T-helper 2 cell (primary cell): ENCODE measurements around the gene DPP4.
A peak's percentile ranks its signal among the peaks of the same experiment; 100 is the strongest.

Experiments
- DNase-seq, 5 experiments: peaks; one replicate each; pipeline versions ENCODE4 v3.0.0 to v3.0.0-alpha.2; 2012 to 2022

DPP4 gene

GRCh38 chr2:162085090-162085891 lies 11.3 kb upstream of the DPP4 start:
- no peak for DNase-seq

- no peak for DNase-seq
Observed at GRCh38 chr2:162084536-162084935, 10.5 kb upstream of the DPP4 start.

- no peak for DNase-seq
Observed at GRCh38 chr2:162082681-162083080, 8.7 kb upstream of the DPP4 start.

DNA sequence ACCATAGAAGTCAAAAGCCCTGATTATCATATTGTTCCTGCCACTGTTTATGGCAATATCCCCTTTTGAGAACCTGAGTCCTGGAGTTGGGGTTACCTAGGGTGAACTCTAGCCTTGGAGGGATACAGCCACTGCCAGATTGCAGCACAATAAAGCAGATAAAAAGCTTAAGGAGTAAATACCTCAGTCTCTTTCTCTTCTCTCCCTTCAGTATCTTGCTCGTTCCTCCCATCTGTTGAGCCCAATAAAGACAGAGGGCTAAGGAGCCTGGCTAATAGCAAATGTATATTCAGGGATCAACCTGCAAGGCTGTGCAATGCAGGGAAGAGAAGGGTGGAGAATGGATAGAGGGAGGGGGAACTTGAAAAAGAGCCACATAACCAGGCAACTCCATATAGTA lies 8.0 kb upstream of the DPP4 start:
- no peak for DNase-seq

GRCh38 chr2:162079514-162079913 lies 5.5 kb upstream of the DPP4 start:
- DNase-seq, result no peak

DNA sequence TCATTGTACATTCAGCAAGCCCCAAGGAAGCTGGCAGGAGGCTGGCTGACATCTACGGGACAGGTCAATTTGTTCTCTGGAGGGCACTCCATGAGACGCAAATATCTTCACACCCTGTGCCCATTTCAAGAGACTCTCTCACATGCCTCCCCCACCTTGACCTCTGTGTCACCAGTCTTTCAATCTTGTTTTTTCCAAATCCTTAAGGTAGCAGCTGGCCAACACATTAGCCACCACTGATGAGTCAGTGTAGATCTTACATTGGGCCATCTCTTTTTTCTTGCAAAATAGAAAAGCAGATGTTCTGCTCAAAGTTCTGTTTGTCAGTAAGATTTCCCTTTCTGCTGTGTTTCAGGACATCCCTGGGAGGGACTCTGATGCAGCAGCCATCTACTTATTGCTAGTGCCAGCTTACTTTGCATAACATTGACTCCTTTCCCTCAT lies 1.7 kb upstream of the DPP4 start:
- no peak for DNase-seq

DNA sequence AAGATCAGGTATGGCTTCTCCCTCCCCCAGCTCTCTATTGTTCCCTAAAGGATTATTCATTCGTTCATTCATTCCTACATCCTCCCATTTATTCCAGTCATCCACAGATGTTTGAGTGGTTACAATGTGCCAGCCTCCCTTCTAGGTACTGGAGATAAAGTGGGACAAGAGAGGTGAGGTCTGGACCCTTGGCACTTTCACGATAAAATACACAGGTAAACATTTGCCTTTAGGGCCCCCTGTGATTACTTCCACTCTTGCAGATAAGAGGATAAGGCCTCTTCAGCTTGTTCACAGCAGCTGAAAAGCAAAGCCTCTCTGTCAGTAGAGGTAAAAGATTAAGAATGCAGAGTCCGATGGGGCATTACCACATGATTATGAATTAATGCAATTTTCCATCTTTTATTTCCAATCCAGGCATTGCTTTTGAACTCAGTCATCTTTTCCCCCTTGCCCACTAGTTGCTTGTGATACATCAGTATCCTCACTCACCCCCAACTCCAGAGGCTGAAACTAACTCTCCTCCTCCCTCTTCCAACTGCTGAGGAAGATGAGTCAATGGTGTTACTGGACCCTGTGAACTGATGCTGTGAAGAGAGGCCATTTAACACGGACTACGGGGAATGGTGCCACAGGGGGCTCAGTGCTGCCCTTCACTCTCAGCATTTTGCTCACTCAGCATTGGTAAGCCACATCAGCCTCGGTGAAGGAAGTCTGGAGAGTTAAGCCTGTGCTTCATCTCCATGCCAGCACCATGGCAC lies 1.1 kb upstream of the DPP4 start:
- DNase-seq, result no peak

GRCh38 chr2:162074632-162074895 lies 549 bp upstream of the DPP4 start:
- DNase-seq, result no peak

DNA sequence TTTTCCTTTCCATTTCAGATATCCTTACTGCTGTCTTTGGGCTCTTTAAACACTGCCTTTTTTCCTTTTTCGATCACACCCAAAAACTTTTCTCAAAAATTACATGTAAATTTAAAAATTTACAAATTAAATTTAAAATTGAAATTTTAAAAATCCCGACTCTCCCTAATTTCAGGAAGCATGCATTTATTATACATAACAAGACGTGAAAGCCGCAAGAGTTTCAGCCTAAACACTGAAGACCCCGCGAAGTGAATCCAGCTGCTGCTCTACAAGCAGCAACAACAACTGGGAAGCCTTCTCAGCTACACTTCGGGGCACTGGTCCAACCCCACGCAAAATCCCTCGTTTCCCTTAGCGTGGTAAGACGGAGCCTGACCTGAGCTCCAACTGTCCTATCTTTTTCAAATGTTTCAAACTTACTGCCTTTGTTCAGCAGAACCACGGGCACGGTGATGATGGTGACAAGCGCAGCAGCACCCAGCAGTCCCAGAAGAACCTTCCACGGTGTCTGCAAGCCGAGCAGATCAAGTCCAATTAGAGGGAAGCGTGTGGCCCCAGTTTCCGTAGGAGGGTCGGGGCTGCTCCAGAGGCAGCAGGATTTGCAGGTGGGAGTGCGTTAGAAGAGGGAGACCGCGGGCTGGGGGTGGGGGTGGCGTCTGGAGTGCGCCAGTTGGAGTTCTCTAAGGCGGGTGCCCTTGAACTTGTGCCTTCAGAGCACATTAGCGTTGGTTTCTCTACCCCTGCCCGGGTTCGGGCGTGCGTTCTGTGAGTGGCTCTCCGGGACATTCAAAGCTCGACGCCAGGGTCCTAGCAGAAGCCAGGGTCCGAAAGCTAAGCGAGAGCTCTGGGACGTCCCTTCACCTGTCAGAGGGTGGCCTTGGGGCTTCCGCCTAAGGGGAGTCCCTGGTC lies 783 bp downstream of the DPP4 start:
- peak in 2 of 5 experiments; percentile 6 to 54 for DNase-seq

- peak in 1 of 5 experiments; percentile 69 for DNase-seq
Observed at GRCh38 chr2:162072181-162072702, 1.8 kb downstream of the DPP4 start.

GRCh38 chr2:162071001-162071400 lies 3.0 kb downstream of the DPP4 start:
- DNase-seq, result no peak

GRCh38 chr2:162070228-162070936 lies 3.6 kb downstream of the DPP4 start:
- DNase-seq, result no peak

DNA sequence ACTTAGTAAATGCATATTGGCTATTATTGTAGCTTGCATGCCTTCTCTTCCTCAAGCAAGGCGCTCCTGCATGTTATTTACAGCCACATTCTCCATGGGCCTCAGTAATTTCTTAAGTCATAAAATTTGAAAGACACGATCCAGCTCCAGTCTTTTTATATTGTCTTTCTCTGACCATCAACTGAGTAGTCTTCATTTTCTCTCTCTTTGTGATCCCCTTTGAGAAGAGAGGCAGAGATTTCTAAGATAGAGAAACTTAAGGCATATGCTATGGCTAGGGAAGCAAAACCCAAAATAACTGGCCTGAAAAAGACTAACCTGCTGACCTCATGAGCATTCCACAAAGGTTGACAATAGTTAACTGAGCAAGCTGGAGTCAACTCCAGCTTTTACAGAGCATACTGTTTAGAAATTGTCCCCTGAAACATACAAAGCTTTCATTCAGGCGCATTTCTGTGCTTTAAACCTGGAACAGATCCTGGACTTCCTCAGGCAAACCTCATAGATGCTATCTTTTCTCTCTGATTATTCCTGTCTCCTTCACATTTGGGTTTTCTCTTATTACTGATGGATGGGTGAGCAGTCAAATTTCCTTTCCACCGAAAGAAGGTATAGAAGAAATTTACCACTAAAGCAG lies 4.6 kb downstream of the DPP4 start:
- no peak for DNase-seq

GRCh38 chr2:162067596-162067995 lies 6.4 kb downstream of the DPP4 start:
- no peak for DNase-seq

DNA sequence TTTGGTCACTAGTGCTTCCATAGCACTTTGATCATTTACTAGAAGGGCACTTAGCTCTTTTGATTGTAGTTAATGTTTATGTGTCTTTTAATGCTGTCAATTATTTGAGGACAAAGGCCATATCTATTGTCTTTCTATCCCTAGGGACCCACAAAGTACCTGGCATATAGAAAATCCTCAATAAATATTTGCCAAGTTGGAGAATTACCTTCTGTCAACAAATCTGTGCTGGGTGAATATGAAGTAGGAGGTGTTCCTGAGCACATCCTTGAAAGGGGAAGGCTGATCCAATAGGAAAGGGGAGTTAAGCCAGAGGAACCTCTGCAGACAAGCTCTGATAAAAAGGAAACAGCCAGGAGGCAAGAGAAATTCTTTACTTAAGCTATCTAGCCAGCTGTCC lies 8.2 kb downstream of the DPP4 start:
- no peak for DNase-seq

GRCh38 chr2:162063899-162064298 lies 10.1 kb downstream of the DPP4 start:
- DNase-seq, result no peak

DNA sequence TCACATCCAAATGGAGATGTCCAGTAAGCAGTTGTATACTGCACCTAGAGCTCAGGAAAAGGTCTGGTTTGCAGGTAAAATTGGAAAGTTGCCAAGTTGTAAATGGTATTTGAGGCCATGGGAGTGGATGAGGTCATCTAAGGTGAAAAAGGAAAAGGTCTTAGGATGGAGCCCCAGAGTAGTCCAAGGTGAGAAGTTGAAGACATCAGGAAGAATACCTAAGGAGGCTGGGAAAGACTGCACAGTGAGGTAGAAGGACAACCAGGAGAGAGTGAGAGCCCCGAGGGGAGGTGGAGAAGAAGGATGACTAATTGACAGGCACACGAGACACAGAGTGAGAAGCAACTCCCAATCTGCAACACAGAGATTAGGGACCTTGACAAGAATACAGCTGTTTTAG lies 10.7 kb downstream of the DPP4 start:
- no peak for DNase-seq

- peak in 1 of 5 experiments; percentile 45 for DNase-seq
Observed at GRCh38 chr2:162062559-162062958, 11.5 kb downstream of the DPP4 start.

- DNase-seq, result peak in 1 of 5 experiments; percentile 35
Observed at GRCh38 chr2:162061021-162061420, 13.0 kb downstream of the DPP4 start.

GRCh38 chr2:162060532-162060931 lies 13.5 kb downstream of the DPP4 start:
- DNase-seq, result no peak

DNA sequence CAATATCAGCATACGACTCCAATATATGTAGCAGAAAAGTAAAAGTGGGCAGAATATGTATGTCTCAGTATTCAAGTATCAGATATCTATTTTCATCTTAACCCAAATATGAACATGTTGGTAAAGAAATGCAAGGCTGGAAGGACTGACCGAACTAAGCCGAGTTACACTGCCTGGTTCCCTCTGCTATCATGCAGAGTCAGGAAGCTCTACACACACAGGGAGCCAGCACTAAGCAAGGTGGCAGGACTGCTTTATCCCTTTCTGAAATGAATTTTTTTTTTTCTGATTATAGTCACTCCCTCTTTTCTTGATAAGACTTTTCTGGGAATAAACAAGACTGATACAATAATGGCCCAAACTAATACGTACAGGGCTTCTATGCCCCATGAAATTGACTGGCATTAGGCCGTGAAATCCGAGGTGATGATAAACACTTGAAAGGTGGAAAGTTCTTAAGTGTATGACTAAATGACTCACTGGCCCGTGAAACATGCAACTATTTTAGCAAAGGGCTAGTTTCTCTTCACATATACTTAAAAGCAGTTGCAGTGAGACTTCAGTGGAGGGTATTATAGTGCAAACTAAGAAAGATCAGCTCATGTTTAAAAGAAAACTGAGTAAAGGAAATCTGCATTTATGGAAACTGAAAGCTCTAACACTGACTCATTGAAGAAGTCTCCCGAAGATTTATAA lies 14.9 kb downstream of the DPP4 start:
- peak in 1 of 5 experiments; percentile 86 for DNase-seq
